GM12878 (cell line): ENCODE measurements around the gene TOM1L2. TPM values are rescaled to one million over a fixed set of nuclear protein-coding genes. Genes with fewer than 3 reads are reported as not detected.

Experiments
- ATAC-seq: fragments of 200-7000 bp; cut with Tn5 transposase; 3 replicates; pipeline ENCODE4 v1.9.1; 2020; ENCODE audit warnings: mild to moderate bottlenecking, moderate library complexity
- BruUV-seq: library from RNA; stranded (reverse); fragments of 400-500 nt; replicated peaks from 2 replicates; lab custom pipeline; 2021; lab: Mats Ljungman, UMichigan
- CTCF ChIA-PET: fragments of 300-600 bp; sonication (Branson Sonifier 250); formaldehyde crosslinking; extraction: SDS; loops from one replicate; lab custom pipeline; 2021; ENCODE audit warnings: inconsistent platforms; lab: Yijun Ruan, JAX
- POLR2A ChIA-PET: fragments of 350-600 bp; formaldehyde crosslinking; extraction: SDS; loops from one replicate; lab custom pipeline; 2021; ENCODE audit warnings: inconsistent platforms; lab: Charles Lee
- RAD21 ChIA-PET: fragments of 300-600 bp; sonication (Branson Sonifier 250); formaldehyde crosslinking; loops from one replicate; lab custom pipeline; 2023; ENCODE audit warnings: antibody characterized with exemption; ENCODE audit not compliant: unreplicated experiment; lab: Charles Lee
- SMC1A ChIA-PET: fragments of 300-600 bp; sonication (Branson Sonifier 250); formaldehyde crosslinking; loops from one replicate; lab custom pipeline; 2023; ENCODE audit not compliant: unreplicated experiment, uncharacterized antibody; lab: Charles Lee
- DNase-seq: peaks from one replicate; pipeline ENCODE4 v3.0.0-alpha.2; 2011; ENCODE audit warnings: low read depth, low spot score
- FAIRE-seq: peaks from 3 replicates; lab custom pipeline; 2011; peaks lifted over from hg19 to GRCh38; lab: Jason Lieb, UNC
- H2AFZ ChIP-seq: 2 replicates; pipeline ENCODE4 v1.6.0; 2011; ENCODE audit warnings: low read depth, low read length, control low read depth; ENCODE audit not compliant: control insufficient read depth
- H3K27ac ChIP-seq: 2 replicates; pipeline ENCODE4 v1.5.1; 2011; ENCODE audit warnings: control low read depth; ENCODE audit not compliant: control insufficient read depth, insufficient read depth
- H3K27me3 ChIP-seq, 2 experiments: replicated peaks in 1 of 2; 2 replicates each; pipeline versions ENCODE4 v1.6.0 to v1.6.1; 2011; ENCODE audit warnings: low read length in 1 of 2; ENCODE audit not compliant: control insufficient read depth in 2 of 2, insufficient read depth in 2 of 2
- H3K36me3 ChIP-seq, 2 experiments: 2 replicates each; pipeline ENCODE4 v1.5.1; 2011; ENCODE audit warnings: low read length in 1 of 2; ENCODE audit not compliant: control insufficient read depth in 2 of 2, insufficient read depth in 2 of 2
- H3K4me1 ChIP-seq: 2 replicates; pipeline ENCODE4 v1.6.1; 2011; ENCODE audit warnings: mild to moderate bottlenecking, low read length, moderate library complexity, mixed read lengths; ENCODE audit not compliant: control insufficient read depth, insufficient read depth
- H3K4me2 ChIP-seq: 2 replicates; pipeline ENCODE4 v1.6.0; 2011; ENCODE audit warnings: control low read depth; ENCODE audit not compliant: control insufficient read depth, insufficient read depth
- H3K4me3 ChIP-seq: fragments of 200-600 bp; sonication (generic); 2 replicates; pipeline ENCODE4 v1.5.1; 2016
- H3K79me2 ChIP-seq: 2 replicates; pipeline ENCODE4 v1.6.0; 2011; ENCODE audit warnings: low read length; ENCODE audit not compliant: control insufficient read depth, insufficient read depth
- H3K9ac ChIP-seq: 2 replicates; pipeline ENCODE4 v1.8.0; 2011; ENCODE audit warnings: low read length, control low read depth, mixed read lengths; ENCODE audit not compliant: control insufficient read depth, insufficient read depth
- H3K9me3 ChIP-seq: replicated peaks from 3 replicates; pipeline ENCODE4 v1.5.1; 2011; ENCODE audit warnings: mild to moderate bottlenecking, low read length; ENCODE audit not compliant: control insufficient read depth, insufficient read depth
- H4K20me1 ChIP-seq: 2 replicates; pipeline ENCODE4 v1.6.0; 2011; ENCODE audit not compliant: control insufficient read depth, insufficient read depth
- CBFB ChIP-seq: IDR thresholded peaks from 2 replicates; pipeline ENCODE4 v1.6.1; 2016; ENCODE audit warnings: antibody characterized with exemption, low read depth
- GABPA ChIP-seq: IDR thresholded peaks from 2 replicates; pipeline ENCODE4 v1.6.1; 2014; ENCODE audit warnings: antibody characterized with exemption, low read depth, mild to moderate bottlenecking, inconsistent platforms
- JUND ChIP-seq: IDR thresholded peaks from 2 replicates; pipeline ENCODE4 v1.6.1; 2012; ENCODE audit warnings: low read depth, mild to moderate bottlenecking, low read length, improper control_type of control experiment, moderate library complexity
- NR2C1 ChIP-seq: fragments of 450-650 bp; IDR thresholded peaks from 2 replicates; pipeline ENCODE4 v1.6.1; 2017; ENCODE audit warnings: antibody characterized with exemption, mild to moderate bottlenecking, moderate library complexity
- NR2C2 ChIP-seq: IDR thresholded peaks from 2 replicates; pipeline ENCODE4 v1.6.1; 2011; ENCODE audit warnings: borderline replicate concordance, low read depth; ENCODE audit not compliant: control insufficient read depth, insufficient read length
- NRF1 ChIP-seq: conservative IDR thresholded peaks from 2 replicates; pipeline ENCODE4 v1.6.1; 2011; ENCODE audit warnings: mild to moderate bottlenecking, low read depth, low read length, improper control_type of control experiment
- PKNOX1 ChIP-seq: fragments of 450-650 bp; IDR thresholded peaks from 2 replicates; pipeline ENCODE4 v1.6.1; 2016; ENCODE audit warnings: mild to moderate bottlenecking
- RBBP5 ChIP-seq: fragments of 200-600 bp; sonication (generic); conservative IDR thresholded peaks from 2 replicates; pipeline ENCODE4 v1.6.1; 2016
- RCOR1 ChIP-seq: conservative IDR thresholded peaks from 2 replicates; pipeline ENCODE4 v1.6.1; 2012; ENCODE audit warnings: low read depth, low read length, improper control_type of control experiment
- RUNX3 ChIP-seq: IDR thresholded peaks from 2 replicates; pipeline ENCODE4 v1.6.1; 2012; ENCODE audit warnings: low read length, inconsistent platforms
- SMAD1 ChIP-seq: fragments of 450-650 bp; IDR thresholded peaks from 2 replicates; pipeline ENCODE4 v1.6.1; 2018; ENCODE audit warnings: mild to moderate bottlenecking, low read depth; ENCODE audit not compliant: partially characterized antibody
- SMC3 ChIP-seq: IDR thresholded peaks from 2 replicates; pipeline ENCODE4 v1.6.1; 2011; ENCODE audit warnings: low read length, improper control_type of control experiment, borderline replicate concordance
- STAT3 ChIP-seq: IDR thresholded peaks from 2 replicates; pipeline ENCODE4 v1.6.1; 2011; ENCODE audit warnings: low read depth, low read length, improper control_type of control experiment
- ZBED1 ChIP-seq: IDR thresholded peaks from 2 replicates; pipeline ENCODE4 v1.6.1; 2016; ENCODE audit warnings: borderline replicate concordance
- ZNF274 ChIP-seq: IDR thresholded peaks from one replicate; pipeline ENCODE4 v1.8.0; 2011; ENCODE audit not compliant: insufficient read length, insufficient read depth
- ZZZ3 ChIP-seq: IDR thresholded peaks from 2 replicates; pipeline ENCODE4 v1.6.1; 2011; ENCODE audit warnings: low read depth; ENCODE audit not compliant: control insufficient read depth, insufficient read length
- WGBS: methylation state at CpG from one replicate; pipeline ENCODE4 v1.1.6; 2016; ENCODE audit warnings: low lambda C conversion rate; ENCODE audit not compliant: insufficient replicate concordance, insufficient coverage; ENCODE audit errors: missing lambda C conversion rate; 5-methylcytosine and 5-hydroxymethylcytosine counted together
- in situ Hi-C: fragments of 300-500 bp; cut with MboI; formaldehyde crosslinking; loops from 9 replicates; pipeline ENCODE4 v1.14.3; 2018; ENCODE audit warnings: mixed read lengths
- intact Hi-C: fragments of 100-400 bp; cut with micrococcal nuclease; formaldehyde crosslinking; loops from one replicate; pipeline ENCODE4 v1.14.2; 2022; ENCODE audit not compliant: unreplicated experiment
- polyA plus RNA-seq, 11 experiments: library from polyadenylated mRNA; depleted of rRNA in 4 of 11; unstranded in 6 of 11; stranded (reverse) in 5 of 11; fragments of >200 nt; fragmentation: Nextera tagmentation in 4 of 11; fragmentation: Illumina TruSeq in 1 of 11; extraction: Ambion mirVana in 4 of 11; extraction: Trizol in 1 of 11; gene quantifications; 1 replicate in 1 of 11; 2 replicates in 10 of 11; pipeline versions ENCODE4 v1.2.1 to v1.2.3, GENCODE V29; 2011 to 2016; ENCODE audit warnings: inconsistent platforms in 2 of 11, missing spikeins in 2 of 11, low read depth in 1 of 11
- total RNA-seq, 4 experiments: library from RNA; depleted of rRNA in 3 of 4; stranded (reverse); fragments of >200 nt in 3 of 4; fragmentation: Illumina TruSeq in 1 of 4; extraction: Trizol in 1 of 4; gene quantifications; 2 replicates each; pipeline versions ENCODE4 v1.2.1 to v1.2.3, GENCODE V29; 2013 to 2021

Gene TOM1L2
- total and polyA plus RNA-seq, 10 of the 15 experiments (the other 5 are each of a cell fraction or from before 2014, with no cell fraction given) = 0.19 to 19.2 (median 8.1) TPM

GRCh38 chr17:17947309-17947708 lies 24.9 kb downstream of the TOM1L2 start:
- ChIA-PET RAD21 (interaction anchor here (1.0 to 1.2 kb wide), 2 partner anchors 15 to 91 kb away, joined by 3 read pairs; no protein-coding TSS in a partner anchor), CTCF (interaction anchor here (1.0 to 3.7 kb wide), 3 partner anchors 16 to 28 kb away, joined by 3 to 13 read pairs (median 4); partner anchors contain the start of genes DRC3 and TOM1L2), SMC1A (interaction anchor here (1.2 to 4.8 kb wide), 6 partner anchors 9 to 23 kb away, joined by 3 to 26 read pairs (median 3); no protein-coding TSS in a partner anchor), POLR2A (interaction anchor here (0.5 to 1.4 kb wide), 3 partner anchors 9 to 111 kb away, joined by 3 read pairs; partner anchors contain the start of gene SREBF1)
- intact Hi-C loops = no loop called here
- Histone ChIP-seq H3K27me3 (no peaks in the 10 kb centered on the region), H3K27ac (no peak overlapping the region), H3K4me1 (no peaks in the 10 kb centered on the region), H3K4me3 (no peak overlapping the region), H2AFZ (no peak overlapping the region), H4K20me1 (no peaks in the 10 kb centered on the region), H3K36me3 (no peaks in the 10 kb centered on the region), H3K9ac (no peak overlapping the region), H3K79me2 (no peaks in the 10 kb centered on the region), H3K9me3 (no peaks in the 10 kb centered on the region), H3K4me2 (no peak overlapping the region)
- TF ChIP-seq RBBP5 = no peak
- no peak for TF ChIP-seq GABPA
- TF ChIP-seq SMC3 = no peak
- no peak for TF ChIP-seq NR2C2
- TF ChIP-seq RCOR1 = no peak
- no peak for TF ChIP-seq ZBED1
- TF ChIP-seq NRF1 = no peak
- no peak for TF ChIP-seq CBFB
- TF ChIP-seq SMAD1 = no peak
- no peak for TF ChIP-seq ZNF274
- TF ChIP-seq PKNOX1 = no peak
- no peak for TF ChIP-seq RUNX3
- TF ChIP-seq NR2C1 = no peak
- TF ChIP-seq JUND = no peak
- no peak for TF ChIP-seq STAT3
- TF ChIP-seq ZZZ3 = no peak
- ATAC-seq = no peak
- 64% methylated on average over 5 of the region's 5 CpGs for WGBS
- FAIRE-seq = no peak
- no TSS peak for BruUV-seq
- no peak for DNase-seq
- in situ Hi-C loops = no loop called here
